ENCODE measurements around the gene GLUL.
"Not testable (repeated sequence)": the region's sequence is repeated elsewhere in the genome, so short reads cannot be mapped to it uniquely, and the experiment has no call there.

GLUL gene

GRCh38 chr1:182340233-182341058 is 51.1 kb downstream of the GLUL start:
- TF ChIP-seq CTCF (IDR thresholded peaks at IDR 0.05; ENCODE audit: borderline replicate concordance, control extremely low read depth, extremely low read depth, insufficient read depth, missing control alignments) = no peak
- in situ Hi-C loops (cut with MboI; ENCODE audit: low sequenced_read_pairs, unreplicated experiment) = no loop called here
- no peak for DNase-seq (ENCODE audit: low spot score)

GRCh38 chr1:182339684-182340083 is 51.9 kb downstream of the GLUL start:
- DNase-seq (ENCODE audit: low spot score) = no peak
- in situ Hi-C loops (cut with MboI; ENCODE audit: low sequenced_read_pairs, unreplicated experiment) = no loop called here
- TF ChIP-seq CTCF (IDR thresholded peaks at IDR 0.05; ENCODE audit: borderline replicate concordance, control extremely low read depth, extremely low read depth, insufficient read depth, missing control alignments) = no peak

GRCh38 chr1:182338806-182339370 is 52.7 kb downstream of the GLUL start:
- no peak for TF ChIP-seq CTCF (IDR thresholded peaks at IDR 0.05; ENCODE audit: borderline replicate concordance, control extremely low read depth, extremely low read depth, insufficient read depth, missing control alignments)
- DNase-seq (ENCODE audit: low spot score) = no peak
- in situ Hi-C loops (cut with MboI; ENCODE audit: low sequenced_read_pairs, unreplicated experiment) = no loop called here

GRCh38 chr1:182337736-182338571 is 53.6 kb downstream of the GLUL start:
- DNase-seq (ENCODE audit: low spot score) = no peak
- TF ChIP-seq CTCF (IDR thresholded peaks at IDR 0.05; ENCODE audit: borderline replicate concordance, control extremely low read depth, extremely low read depth, insufficient read depth, missing control alignments) = no peak
- in situ Hi-C loops (cut with MboI; ENCODE audit: low sequenced_read_pairs, unreplicated experiment) = no loop called here

- TF ChIP-seq CTCF (IDR thresholded peaks at IDR 0.05; ENCODE audit: borderline replicate concordance, control extremely low read depth, extremely low read depth, insufficient read depth, missing control alignments) = no peak
- in situ Hi-C loops (cut with MboI; ENCODE audit: low sequenced_read_pairs, unreplicated experiment) = no loop called here
- DNase-seq (ENCODE audit: low spot score) = no peak
Measured at GRCh38 chr1:182335771-182336566, 55.6 kb downstream of the GLUL start.

GRCh38 chr1:182333071-182333571 is 58.5 kb downstream of the GLUL start:
- DNase-seq (ENCODE audit: low spot score); in situ Hi-C loops (cut with MboI; ENCODE audit: low sequenced_read_pairs, unreplicated experiment): not testable (repeated sequence)

Measured in GM13976 (cell line).